ENCODE data around the gene VWA3B. TPM values are rescaled to one million over a fixed set of nuclear protein-coding genes. Genes with fewer than 3 reads are reported as not detected.

Gene VWA3B
- total and polyA plus RNA-seq, 8 donors = 0.03 to 134 (median 2.2) TPM; not detected in 2

GRCh38 chr2:98241592-98241991 is 154.6 kb downstream of the VWA3B start:
- Histone ChIP-seq H3K4me1 (no peaks in the 10 kb centered on the region), H3K36me3 (no peaks in the 10 kb centered on the region), H3K27ac (no peak overlapping the region), H3K9me3 (no peaks in the 10 kb centered on the region), H3K4me3 (no peak overlapping the region), H3K27me3 (peaks cover 0 to 4% (median 0%) of the 10 kb centered on the region in 3 donors)
- TF ChIP-seq POLR2A (IDR thresholded peaks at IDR 0.05) (no peak), CTCF (IDR thresholded peaks at IDR 0.05) (no peak), EP300 (IDR thresholded peaks at IDR 0.05) (no peak), POLR2AphosphoS5 (IDR thresholded peaks at IDR 0.05) (no peak)
- 53 to 74% (median 69%) methylated on average over 2 of the region's 2 CpGs for WGBS, 5 donors
- intact Hi-C loops (cut with DNase I; ENCODE audit: low total_unique reads) = no loop called here
- no peak for DNase-seq

DNA sequence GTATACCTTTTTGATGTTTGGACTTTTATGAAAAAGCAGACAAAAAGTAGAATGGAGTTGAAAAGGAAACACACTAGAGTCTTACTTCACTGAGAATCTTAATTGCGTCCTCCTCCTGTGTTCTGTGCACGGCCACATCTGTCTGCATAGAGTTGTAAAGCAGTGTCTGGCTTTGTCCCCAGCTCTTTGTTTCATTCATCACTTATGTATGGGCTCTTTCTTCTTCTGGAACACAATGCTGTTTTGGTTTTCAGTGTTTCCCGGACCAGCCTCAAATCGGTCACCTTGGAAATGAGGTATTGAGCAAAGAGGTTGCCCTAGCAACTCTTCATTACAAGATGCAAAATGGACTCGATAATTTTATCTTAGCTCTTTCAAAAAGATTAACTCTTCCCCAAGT is 155.0 kb downstream of the VWA3B start:
- WGBS, 5 donors = 83 to 93% (median 88%) methylated on average over 5 of the region's 5 CpGs

DNA sequence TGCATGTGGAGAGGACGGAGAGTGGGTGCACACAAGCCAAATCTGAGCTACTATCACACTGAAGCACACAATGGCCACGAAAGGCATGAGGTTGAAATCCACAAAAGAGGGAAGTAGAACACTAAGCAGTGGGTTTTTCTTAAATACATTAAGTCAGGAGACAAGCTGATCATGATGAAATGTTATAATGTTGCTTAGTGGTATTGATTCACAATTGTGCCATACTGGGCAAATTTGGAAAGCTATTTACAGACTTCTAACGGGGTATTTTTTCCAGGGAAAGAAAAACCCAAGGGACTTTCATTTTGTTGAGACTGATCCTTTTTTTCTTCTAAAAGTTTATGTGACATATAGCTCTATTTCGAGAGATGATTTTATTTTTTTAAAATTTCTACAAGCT is 158.5 kb downstream of the VWA3B start:
- Histone ChIP-seq H3K27me3 (no peaks in the 10 kb centered on the region), H3K27ac (no peak overlapping the region), H3K9me3 (peaks cover 0 to 16% (median 8%) of the 10 kb centered on the region in 4 donors), H3K4me1 (no peaks in the 10 kb centered on the region), H3K4me3 (no peak overlapping the region), H3K36me3 (no peaks in the 10 kb centered on the region)
- no peak for DNase-seq
- intact Hi-C loops (cut with DNase I; ENCODE audit: low total_unique reads) = no loop called here
- no peak for TF ChIP-seq CTCF (IDR thresholded peaks at IDR 0.05)
- no peak for TF ChIP-seq POLR2AphosphoS5 (IDR thresholded peaks at IDR 0.05)
- no peak for TF ChIP-seq EP300 (IDR thresholded peaks at IDR 0.05)
- TF ChIP-seq POLR2A (IDR thresholded peaks at IDR 0.05) = no peak
- WGBS, 5 donors = 75 to 83% (median 81%) methylated on average over 4 of the region's 4 CpGs

More for the DNA sequence above, 155.0 kb downstream of the VWA3B start:
- no peaks in the 10 kb centered on the region for H3K27me3 ChIP-seq
- no peaks in the 10 kb centered on the region for H3K4me1 ChIP-seq
- no peaks in the 10 kb centered on the region for H3K36me3 ChIP-seq
- intact Hi-C loops (cut with DNase I; ENCODE audit: low total_unique reads) = no loop called here
- H3K9me3 ChIP-seq = peaks cover 0 to 2% (median 2%) of the 10 kb centered on the region in 4 donors
- no peak overlapping the region for H3K27ac ChIP-seq
- no peak for DNase-seq
- no peak overlapping the region for H3K4me3 ChIP-seq
- no peak for TF ChIP-seq POLR2A (IDR thresholded peaks at IDR 0.05)
- no peak for TF ChIP-seq CTCF (IDR thresholded peaks at IDR 0.05)
- no peak for TF ChIP-seq EP300 (IDR thresholded peaks at IDR 0.05)
- TF ChIP-seq POLR2AphosphoS5 (IDR thresholded peaks at IDR 0.05) = no peak

- Histone ChIP-seq H3K4me1 (no peaks in the 10 kb centered on the region), H3K27ac (no peak overlapping the region), H3K36me3 (no peaks in the 10 kb centered on the region), H3K27me3 (no peaks in the 10 kb centered on the region), H3K9me3 (peaks cover 0 to 16% (median 8%) of the 10 kb centered on the region in 4 donors), H3K4me3 (no peak overlapping the region)
- intact Hi-C loops (cut with DNase I; ENCODE audit: low total_unique reads) = no loop called here
- DNase-seq = no peak
- TF ChIP-seq CTCF (IDR thresholded peaks at IDR 0.05) (no peak), POLR2AphosphoS5 (IDR thresholded peaks at IDR 0.05) (no peak), POLR2A (IDR thresholded peaks at IDR 0.05) (no peak), EP300 (IDR thresholded peaks at IDR 0.05) (no peak)
These were observed 160.4 kb downstream of the VWA3B start for GRCh38 chr2:98247383-98247782.
